ENCODE data around the gene DOK7. TPM values are rescaled to one million over a fixed set of nuclear protein-coding genes. Genes with fewer than 3 reads are reported as not detected.
A peak's percentile ranks its signal among the peaks of the same experiment; 100 is the strongest.

The DOK7 gene
- polyA plus RNA-seq, 10 donors: 9.6 to 17.5 (median 14.4) TPM

DNA sequence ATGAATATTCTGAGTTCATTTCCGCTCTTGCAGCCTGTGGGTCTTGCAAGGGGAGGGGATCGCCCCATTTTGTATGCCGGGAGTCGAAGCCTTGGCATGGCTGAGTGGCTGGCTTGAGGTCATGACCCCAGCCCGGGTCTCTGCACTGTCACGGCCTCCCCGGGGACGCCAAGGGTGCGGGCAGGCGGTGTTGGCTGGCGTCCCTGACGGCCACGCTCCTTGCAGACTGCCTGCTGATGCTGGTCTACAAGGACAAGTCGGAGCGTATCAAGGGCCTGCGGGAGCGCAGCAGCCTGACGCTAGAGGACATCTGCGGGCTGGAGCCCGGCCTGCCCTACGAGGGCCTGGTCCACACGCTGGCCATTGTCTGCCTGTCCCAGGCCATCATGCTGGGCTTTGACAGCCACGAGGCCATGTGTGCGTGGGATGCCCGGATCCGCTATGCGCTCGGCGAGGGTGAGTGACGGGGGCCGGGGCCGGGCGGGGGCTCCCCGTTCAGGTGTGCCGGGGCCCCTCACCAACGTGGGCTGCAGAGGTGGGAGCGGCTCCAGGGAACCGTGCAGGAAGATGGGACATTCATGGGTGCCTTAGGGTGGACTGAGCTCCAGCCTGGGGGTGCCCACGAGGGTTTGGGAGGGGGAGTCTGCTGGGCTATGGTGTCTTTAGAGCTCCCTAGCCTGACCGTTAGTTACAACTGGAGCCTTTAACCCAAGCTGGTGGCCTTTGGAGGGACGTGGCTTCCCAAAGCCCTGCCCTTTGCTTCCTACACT, 10.3 kb downstream of the DOK7 start:
- no peak for DNase-seq

DNA sequence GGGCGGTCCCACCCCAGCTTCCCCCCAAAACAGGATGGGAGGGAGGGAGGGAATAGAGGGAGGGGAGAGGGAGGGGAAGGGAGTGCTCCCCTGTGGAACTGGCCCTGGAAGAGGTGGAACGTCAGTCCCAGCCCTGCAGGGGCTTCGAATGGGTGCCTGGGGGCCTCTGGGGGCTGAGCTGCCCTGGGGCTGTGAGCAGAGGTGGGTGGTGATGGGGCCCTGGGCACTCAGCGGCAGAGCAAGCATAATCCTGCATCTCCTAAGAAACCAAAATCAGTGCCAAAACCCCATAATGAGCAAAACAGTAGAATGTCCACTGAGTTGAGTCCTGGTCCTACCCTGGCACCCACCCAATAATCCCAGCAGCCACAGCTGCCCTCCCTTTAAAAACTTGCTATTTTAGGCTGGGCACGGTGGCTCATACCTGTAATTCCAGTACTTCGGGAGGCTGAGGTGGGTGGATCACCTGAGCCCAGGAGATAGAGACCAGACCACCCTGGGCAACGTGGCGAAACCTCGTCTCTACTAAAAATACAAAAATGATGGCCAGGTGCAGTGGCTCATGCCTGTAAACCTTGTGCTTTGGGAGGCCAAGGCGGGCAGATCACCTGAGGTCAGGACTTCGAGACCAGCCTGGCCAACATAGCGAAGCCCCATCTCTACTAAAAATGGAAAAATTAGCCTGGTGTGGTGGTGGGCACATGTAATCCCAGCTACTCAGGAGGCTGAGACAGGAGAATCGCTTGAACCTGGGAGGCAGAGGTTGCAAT, 11.1 kb downstream of the DOK7 start:
- no peak for DNase-seq

DNA sequence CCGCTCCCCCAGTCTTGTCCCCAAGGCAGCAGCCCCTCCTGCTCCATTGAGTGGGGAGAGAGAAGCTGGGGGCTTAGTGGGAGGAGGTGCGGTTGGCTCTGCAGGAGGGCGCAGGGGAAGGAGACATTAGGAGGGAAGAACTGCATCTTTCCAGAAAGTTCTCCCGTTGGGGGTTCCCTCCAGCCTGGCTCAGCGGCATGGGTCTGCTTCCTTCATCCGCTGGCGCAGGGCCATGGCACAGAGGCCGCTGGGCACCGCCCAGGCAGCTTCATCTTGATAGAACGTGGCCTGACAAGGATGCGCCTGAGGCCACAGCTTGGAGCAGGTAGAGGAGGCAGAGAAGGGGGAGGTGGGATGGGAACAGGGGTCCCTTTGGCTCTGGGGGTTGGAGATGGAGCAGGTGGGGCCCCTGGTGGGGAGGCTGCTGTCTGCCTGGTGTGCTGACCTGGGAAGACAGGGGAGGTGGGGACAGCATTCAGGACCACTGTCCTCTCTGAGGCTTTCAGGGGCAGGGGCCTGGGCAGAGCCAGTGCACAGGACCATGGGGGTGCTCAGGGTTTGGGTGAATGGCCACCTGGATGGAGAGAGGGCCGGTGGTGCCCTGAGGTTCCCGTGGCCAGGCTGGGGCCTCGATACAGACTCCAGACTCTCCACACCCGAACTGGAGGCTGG, 12.1 kb downstream of the DOK7 start:
- no peak for DNase-seq

DNA sequence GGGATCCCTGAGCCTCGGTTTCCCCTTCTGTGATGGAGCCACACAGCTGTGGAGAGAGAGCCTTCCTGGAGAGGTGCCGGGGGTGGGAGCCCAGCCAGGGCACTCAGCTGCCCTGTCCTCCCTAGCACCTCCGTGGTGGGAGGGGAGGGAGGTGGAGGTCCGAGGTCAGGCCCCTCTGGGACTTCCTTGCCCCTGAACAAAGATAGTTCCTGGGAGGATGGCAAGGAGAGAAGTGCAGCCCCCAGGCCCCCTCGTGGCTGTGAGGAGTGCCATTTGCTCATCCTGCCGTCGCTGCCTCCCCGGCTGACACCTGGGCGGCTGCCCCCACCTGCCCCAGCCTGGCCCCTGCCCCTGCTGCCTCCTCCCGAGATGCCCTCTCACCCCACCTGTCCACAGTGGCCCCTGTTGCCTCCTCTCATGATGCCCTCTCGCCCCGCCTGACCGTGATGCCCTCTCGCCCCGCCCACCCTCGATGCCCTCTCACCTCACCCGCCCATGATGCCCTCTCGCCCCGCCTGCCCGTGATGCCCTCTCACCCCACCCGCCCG, 12.7 kb downstream of the DOK7 start:
- no peak for DNase-seq

DNA sequence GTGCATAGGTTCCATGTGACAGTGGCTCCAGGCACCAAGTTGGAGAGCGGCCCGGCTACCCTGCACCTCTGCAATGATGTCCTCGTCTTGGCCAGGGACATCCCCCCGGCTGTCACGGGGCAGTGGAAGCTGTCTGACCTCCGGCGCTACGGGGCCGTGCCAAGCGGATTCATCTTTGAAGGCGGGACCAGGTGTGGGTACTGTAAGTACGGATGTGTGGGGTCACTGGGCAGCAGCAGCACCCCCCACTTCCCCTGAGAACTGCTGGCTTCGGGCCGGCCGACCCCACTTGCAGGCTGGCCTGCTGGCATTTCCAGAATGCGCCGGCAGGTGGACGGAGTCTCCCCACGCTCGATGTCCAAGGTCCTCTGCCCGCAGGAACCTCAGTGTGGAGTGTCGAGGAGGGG, 13.2 kb downstream of the DOK7 start:
- DNase-seq: no peak

DNA sequence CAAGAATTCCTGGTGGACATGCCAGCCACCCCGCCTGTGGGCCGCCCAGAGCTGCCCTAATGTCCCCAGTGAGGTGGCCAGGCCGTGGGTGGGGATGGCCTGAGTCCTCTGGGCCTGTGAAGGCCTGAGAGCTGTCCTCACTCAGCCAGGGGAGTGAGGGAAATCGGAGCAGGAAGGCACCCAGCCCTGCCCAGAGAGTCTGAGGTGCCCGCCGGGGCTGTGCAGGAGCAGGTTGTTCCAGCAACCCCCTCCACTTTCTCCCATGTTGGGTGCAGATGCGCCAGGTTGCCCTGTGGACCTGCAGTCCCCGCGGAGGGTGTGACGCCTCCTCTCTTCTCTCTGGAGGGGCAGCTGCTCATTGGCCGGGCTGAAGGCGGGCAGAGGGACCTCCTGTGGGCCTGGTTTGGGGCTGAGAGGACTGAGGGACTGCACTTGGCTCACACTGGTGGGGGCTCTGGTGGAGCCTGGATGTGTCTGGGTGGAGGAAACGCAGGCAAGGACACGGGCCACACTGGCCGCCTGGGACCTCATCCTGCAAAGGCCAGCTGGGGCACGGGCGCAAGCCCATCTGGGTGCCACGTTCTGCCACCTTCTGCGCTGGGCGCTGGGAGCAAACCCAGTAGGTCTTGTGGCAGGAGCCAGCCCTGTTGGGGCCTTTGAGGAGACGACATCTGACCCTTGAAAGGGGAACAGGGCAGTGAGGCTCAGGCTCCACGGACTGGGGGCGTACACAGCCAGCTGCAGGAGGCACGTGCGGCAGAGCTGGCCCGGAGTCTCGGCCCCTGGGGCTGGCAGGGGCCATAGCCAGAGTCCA, 14.0 kb downstream of the DOK7 start:
- no peak for DNase-seq

DNA sequence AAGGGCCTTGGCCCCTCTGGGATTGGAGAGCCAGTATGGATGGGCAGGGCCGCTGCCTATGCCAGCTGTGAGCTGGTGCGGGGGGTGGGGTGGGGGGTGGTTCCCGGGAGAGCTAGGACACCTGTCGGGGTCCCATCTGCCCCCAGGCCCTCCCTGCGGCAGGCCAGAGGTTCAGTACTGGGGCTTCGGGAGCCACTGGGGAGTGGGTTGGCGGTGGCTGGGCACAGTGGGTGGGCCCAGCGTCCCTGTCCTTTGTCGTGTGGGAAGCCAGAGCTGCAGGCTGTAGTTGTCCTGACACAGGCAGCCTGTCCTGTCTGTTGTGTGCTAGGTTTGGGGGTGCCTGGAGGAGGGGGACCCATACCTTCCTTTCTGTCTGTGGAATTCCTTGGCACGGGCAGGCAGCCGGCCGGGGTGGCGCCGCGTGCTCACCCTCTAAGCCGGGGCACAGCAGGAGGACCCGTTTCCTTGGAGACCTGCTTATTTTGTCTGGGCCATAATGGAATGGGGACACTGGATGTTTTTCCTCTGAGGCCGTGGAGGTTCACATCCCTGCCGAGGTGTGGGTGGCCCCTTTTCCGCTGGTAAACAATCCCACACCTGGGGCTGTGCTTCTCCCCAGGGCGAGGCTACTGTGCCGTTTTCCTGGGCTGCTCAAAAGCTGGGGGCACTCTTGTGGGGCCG, 14.8 kb downstream of the DOK7 start:
- DNase-seq: no peak

DNA sequence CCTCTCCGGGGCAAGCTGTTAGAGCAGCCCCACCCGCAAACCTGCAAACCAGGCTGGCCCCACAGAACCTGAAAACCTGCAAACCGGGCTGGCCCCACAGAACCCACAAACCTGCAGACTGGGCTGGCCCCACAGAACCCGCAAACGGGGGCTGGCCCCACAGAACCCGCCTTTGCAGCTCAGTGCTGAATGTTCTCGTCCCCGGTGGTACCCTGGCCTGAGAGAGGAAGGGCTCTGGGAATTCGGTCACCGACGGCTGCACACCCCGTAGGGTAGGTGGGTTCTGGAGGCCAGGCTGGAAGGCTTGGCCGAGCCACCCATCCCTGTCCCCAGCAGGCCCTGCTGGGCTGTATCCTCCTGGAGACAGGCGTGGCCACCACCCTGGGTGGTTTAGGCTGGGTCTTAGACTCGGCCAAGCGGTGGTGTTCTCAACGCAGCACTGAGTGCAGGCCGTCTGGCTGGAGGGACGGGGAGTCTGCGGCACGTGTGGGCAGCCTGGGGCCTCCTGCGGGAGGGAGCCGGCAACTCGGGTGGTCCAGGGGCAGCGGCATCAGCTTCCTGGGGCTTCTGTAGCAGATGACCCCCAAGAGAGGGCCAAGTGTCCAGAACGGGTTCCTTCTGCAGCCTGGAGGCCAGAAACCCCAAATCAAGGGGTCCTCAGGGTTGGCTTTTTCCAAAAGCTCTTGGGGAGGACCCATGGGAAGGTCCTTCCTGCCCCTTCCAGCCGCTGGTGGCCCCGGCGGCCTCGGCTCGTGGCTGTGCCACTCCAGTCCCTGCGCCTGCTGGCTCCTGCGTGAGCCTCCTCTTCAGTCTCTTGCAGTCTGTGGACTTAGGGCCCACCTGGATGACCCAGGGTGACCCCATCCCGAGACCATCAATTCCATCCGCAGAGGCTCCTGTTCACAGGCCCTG, 15.6 kb downstream of the DOK7 start:
- no peak for DNase-seq

DNA sequence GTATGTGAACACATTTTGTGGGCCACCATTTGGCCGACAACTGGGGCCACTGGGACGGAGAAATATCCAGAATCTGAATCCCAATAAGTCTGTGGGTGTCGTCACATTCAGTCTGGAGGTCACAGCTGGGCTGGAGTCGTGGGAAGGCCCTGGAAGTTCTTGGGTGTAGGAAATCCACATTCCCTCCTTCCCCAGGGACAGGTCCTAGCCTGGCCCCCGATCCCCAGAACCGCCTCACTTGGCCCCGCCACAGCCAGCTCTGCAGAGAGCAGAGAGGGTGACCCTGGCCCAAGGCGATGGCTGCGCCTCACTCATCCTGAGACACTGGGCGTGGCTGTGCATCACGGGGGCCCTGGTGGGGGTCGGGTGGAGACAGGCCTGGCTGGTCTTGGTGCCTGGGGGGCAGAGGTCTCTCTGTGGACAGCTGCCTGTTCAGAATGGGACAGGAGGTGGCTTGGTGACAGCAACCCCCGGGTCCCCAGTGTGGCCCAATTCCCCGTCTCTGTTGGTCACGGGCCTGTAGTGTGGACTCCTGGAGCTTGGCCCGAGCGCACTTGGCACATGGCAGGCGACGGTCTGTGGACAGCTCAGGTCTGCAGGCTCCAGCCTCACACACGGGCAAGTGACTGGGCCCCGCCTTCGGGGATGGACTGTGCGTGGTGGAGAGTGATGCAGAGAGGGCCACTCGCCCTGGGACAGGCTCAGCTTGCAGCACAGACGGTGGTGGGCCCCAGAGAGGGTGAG, 16.4 kb downstream of the DOK7 start:
- no peak for DNase-seq

DNA sequence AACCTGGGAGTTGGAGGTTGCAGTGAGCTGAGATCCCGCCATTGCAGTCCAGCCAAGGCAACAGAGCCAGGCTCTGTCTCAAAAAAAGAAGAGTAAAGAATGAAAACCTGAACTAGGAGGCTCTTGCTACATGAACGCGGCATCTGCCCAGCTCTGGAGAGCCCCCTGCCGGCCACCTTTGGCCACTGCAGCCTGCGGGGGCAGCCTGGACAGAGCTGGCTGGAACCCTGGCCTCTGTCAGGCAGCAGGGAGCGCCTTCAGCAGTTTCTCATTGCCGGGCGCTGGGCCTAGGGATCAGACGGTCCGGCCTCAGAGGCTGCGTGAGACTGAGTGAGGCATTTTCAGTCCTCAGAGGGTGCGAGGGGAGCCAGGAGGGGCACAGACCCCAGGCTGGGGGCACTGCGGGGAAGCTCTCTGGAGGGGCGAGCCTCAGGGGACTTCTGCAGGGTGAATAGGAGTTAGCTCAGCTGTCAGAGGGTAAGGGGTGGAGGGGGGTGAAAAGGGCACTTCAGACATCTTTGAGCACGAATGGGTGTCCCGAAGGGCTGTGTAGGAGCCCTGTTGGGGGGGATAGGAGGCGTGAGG, 17.5 kb downstream of the DOK7 start:
- DNase-seq: peak; percentile 62 to 90 (median 81)

DNA sequence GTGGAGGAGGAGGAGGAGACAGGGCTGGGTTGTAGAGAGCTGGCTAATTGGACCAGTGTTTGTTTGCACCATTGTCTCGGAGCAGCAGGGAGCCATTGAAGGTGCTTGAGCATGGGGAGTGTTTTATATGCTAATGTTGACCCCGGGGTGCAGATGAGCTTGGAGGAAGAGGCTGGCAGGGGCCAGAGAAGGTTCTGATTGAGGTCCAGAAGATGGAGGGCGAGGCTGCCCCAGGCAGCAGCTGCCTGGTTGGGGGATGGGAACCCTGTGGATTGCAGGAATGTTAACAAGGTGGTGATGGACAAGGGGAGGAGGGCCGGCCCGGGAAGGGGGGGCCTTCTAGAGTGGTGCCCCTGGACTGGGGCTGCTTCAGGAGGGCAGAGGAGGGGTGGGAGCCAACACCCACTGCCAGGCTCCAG, 18.0 kb downstream of the DOK7 start:
- no peak for DNase-seq

DNA sequence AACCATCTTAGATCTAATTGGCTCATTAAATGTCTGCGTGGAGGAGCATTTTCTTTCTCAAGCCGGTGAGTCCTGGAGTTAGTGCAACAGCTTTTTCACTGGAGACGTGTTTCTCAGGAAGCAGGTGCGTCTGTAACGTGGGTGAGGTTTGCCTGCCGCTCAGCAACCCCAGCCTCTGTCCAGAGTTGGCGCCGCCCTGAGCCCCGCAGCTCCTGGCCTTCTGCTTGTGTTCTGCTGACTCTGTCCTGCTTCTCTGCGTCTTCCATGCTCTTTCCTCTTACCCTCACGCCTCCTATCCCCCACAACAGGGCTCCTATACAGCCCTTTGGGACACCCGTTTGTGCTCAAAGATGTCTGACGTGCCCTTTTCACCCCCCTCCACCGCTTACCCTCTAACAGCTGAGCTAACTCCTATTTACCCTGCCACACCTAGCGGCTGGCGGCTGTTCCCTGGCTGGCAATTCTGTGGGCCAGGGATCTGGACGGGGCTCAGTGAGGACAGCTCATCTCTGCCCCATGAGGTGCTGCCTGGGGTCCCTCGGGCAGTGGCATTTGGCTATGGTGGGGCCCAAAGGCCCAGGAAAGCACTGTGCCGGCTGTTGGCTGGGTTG, 18.8 kb downstream of the DOK7 start:
- no peak for DNase-seq

DNA sequence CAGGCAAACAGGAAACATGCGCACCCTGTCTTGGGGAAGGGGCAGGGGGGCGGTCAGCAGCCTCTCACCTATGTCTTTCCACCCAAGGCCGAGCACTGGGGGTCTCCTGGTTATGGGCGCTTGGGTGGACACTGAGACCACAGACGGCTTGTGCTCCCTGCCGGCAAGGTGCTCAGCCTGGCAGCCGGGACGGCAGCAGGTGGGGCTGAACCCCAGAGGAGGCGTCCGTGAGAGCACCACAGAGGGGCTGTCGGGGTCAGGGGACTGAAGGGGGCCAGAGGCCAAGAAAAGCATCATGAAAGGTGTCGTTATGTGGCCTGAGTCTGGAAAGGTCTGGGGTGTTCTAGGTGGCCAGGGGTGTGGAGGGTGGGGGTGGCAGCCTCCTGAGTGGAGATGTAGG, 19.6 kb downstream of the DOK7 start:
- DNase-seq: no peak

DNA sequence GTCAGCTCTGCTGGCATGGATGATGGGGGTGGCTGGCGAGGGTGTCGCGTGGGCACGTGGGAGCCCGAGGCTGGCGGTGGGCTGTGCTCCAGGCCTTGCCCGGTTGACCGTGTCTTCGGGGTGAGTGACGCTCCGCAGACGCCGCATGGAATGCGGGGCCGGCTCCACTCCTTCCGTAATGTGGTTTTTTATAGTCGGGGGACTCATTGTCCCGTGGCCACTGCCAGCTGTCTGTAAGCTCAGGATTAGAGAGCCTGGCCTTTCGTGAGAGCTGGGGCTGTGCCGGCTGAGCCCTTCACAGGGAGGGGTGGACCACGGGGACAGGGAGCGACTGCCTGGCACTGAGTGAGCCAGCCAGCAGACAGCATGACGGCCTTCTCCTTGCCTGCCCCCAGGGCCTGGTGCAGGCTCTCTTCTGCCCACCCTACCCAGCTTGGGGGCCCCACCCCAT, 20.4 kb downstream of the DOK7 start:
- DNase-seq: peak; percentile 53 to 74 (median 67)

DNA sequence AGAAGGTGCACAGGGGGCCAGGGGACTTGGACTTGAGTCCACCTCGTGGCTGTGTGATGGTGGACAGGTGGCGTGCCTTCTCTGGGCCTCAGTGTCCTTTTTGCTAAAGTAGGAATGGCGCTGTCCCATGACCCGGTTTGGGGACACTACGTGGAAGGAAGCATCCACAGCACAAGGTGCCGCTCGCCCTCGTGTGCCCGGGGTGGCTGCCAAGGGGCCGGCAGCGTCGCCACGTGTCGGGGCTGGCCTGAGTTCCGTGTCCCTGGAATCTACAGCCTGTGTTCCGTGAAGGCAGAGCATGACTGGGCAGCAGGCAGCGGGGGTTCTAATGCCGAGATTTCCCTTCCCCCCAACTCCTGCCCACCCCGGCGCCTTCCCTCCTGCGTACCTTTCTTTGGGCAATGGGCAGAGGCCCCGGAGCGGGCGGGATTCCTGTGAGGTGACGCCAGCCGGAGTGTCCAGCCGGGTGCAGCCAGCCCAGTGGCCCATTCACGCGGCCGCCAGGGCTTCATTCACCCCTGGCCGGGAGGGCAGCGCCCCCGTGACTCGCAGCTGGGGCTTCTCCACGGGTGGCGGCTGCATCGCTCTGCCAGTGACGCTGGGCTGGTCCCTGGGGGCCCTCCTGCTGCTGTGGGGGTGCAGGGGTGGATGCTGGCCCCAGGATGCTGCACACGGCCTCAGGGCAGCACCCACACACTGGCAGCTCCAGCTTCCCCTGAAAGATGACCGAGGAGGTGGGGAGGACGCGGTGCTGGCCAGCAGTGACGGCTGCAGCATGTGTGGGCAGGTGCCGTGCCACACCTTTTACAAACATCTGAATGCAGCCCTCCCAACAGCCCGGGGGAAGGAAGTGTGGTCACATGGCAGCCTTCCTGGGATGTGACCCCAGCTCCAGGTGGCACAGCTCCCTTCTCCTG, 21.2 kb downstream of the DOK7 start:
- DNase-seq: no peak

DNA sequence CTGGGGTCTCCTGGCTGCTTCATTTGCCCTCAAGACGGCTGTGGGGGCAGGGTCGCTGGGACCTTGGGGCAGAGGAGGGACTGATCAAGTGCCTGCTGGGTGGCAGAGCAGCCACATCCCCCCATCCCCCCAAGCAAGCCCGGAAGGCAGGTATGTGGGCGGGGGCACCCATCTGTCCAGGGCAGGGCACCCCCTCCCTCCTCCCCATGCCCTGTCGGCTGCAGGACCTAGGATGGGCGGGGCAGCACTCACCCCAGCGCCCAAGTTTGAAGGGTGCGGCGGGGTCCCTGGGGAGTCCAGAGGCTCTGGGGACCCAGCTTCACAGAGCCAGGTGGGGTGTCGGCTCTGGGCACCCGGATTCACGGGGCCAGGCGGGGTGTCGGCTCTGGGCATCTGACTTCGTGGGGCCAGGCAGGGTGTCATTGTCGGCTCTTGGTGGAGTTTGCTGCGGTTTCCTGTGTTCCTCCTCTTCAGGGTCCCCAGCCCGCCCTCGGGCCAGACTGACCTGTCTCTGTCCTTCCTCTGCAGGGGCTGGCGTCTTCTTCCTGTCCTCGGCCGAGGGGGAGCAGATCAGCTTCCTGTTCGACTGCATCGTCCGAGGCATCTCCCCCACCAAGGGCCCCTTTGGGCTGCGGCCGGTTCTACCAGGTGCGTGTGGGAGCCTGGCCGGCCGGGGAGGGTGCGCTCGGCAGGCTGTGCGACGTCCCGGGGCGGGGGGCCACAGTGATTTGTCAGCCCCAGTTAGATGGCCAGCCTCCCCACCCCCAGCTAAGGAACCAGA, 22.1 kb downstream of the DOK7 start:
- DNase-seq: peak in 1 of 3 donors; percentile 67

All from muscle of back (tissue), 11 donors.